ENCODE data around the gene GRIA3.

- TF ChIP-seq, protein P1, sequence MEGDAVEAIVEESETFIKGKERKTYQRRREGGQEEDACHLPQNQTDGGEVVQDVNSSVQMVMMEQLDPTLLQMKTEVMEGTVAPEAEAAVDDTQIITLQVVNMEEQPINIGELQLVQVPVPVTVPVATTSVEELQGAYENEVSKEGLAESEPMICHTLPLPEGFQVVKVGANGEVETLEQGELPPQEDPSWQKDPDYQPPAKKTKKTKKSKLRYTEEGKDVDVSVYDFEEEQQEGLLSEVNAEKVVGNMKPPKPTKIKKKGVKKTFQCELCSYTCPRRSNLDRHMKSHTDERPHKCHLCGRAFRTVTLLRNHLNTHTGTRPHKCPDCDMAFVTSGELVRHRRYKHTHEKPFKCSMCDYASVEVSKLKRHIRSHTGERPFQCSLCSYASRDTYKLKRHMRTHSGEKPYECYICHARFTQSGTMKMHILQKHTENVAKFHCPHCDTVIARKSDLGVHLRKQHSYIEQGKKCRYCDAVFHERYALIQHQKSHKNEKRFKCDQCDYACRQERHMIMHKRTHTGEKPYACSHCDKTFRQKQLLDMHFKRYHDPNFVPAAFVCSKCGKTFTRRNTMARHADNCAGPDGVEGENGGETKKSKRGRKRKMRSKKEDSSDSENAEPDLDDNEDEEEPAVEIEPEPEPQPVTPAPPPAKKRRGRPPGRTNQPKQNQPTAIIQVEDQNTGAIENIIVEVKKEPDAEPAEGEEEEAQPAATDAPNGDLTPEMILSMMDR (IDR thresholded peaks at IDR 0.05 in 8 of 11, conservative IDR thresholded peaks at IDR 0.05 in 3 of 11), result no peak
- TF ChIP-seq POLR2A (IDR thresholded peaks at IDR 0.05), result no peak
- TF ChIP-seq POLR2AphosphoS5 (IDR thresholded peaks at IDR 0.05), result no peak
Measured at GRCh38 chrX:123222920-123223319, 38.8 kb downstream of the GRIA3 start.
